ENCODE data around the gene TCF7L2. TPM values are rescaled to one million over a fixed set of nuclear protein-coding genes. Genes with fewer than 3 reads are reported as not detected.

Gene TCF7L2
- total RNA-seq, 4 donors from 2014 or later, result 4.0 to 13.2 (median 6.4) TPM

DNA sequence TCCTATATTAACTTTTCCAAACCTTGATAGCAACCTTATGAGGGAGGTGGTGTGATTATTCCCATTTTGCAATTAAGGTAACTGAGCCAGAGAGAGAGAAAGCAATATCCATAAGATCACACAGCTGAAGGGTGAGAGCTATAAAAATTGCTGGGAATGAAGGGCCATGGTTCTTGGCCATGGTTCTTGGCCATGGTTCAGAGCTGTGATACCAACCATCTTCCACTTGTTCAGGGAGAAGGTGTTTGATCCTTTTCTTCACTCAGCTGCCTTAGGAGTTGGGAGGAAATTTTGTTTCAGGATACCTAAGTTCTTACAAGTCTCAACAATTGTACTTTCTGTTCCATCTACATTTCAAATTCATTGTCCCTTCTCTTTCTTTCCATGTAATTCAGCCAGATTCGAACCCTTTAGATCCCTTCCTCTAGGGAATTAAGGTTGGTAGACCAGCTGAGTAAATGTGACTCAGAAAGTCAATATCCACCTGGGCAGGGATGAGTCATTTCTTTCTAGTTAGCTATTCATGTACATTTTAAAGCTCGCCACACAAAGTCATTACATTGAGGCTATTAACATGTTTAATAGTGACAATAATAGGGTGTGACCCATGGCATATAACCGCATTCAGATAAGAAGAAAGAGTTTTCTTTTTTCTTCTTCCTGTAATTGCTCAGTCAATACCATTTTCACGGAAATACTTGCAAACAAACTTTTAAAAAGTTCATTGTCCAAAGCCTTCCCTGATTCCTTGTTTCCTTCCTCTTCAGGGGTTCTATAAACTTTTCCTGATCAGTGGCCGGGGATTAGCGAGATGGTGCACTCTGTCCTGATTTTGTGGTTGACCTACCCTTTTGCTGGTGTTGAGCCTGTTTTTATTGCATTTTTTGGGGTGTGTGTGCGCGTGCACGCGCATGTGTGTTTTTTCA lies 143.4 kb downstream of the TCF7L2 start:
- WGBS, 2 donors, result 52 to 55% methylated on average over 10 of the region's 10 CpGs
- TF ChIP-seq, protein P1, sequence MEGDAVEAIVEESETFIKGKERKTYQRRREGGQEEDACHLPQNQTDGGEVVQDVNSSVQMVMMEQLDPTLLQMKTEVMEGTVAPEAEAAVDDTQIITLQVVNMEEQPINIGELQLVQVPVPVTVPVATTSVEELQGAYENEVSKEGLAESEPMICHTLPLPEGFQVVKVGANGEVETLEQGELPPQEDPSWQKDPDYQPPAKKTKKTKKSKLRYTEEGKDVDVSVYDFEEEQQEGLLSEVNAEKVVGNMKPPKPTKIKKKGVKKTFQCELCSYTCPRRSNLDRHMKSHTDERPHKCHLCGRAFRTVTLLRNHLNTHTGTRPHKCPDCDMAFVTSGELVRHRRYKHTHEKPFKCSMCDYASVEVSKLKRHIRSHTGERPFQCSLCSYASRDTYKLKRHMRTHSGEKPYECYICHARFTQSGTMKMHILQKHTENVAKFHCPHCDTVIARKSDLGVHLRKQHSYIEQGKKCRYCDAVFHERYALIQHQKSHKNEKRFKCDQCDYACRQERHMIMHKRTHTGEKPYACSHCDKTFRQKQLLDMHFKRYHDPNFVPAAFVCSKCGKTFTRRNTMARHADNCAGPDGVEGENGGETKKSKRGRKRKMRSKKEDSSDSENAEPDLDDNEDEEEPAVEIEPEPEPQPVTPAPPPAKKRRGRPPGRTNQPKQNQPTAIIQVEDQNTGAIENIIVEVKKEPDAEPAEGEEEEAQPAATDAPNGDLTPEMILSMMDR (IDR thresholded peaks at IDR 0.05), result no peak
- TF ChIP-seq POLR2A (IDR thresholded peaks at IDR 0.05), result no peak
- H3K9me3 ChIP-seq, result no peaks in the 10 kb centered on the region
- H3K4me3 ChIP-seq, result no peak overlapping the region
- intact Hi-C loops (cut with DNase I), result no loop called here
- H3K27ac ChIP-seq, result peak overlapping the region; percentile 36 to 66 (median 52)
- peaks cover 0 to 49% (median 20%) of the 10 kb centered on the region in 3 donors for H3K4me1 ChIP-seq
- H3K27me3 ChIP-seq, result no peaks in the 10 kb centered on the region
- no peak for DNase-seq
- H3K36me3 ChIP-seq, result peaks cover 0 to 56% (median 0%) of the 10 kb centered on the region in 3 donors

DNA sequence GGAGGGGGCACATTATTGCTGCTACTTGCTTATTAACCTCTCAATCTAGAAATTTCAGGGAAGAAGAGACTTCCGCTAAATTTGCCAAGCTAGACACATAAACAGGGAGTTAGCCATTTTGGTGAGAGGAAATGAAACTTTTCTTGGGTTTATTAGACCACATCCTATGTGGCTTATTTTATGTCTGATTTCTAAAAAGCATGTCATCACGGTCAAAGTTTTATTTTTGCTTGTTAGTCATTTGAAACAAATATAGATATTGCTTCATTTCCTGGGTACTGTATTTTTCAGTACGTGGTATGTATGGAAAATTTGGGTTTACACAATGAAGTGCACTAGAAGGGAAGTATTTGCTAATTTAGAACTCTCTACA lies 144.1 kb downstream of the TCF7L2 start:
- Histone ChIP-seq H3K9me3 (no peaks in the 10 kb centered on the region), H3K27ac (peak overlapping the region; percentile 36 to 66 (median 52)), H3K36me3 (peaks cover 0 to 54% (median 0%) of the 10 kb centered on the region in 3 donors), H3K4me1 (peaks cover 0 to 54% (median 20%) of the 10 kb centered on the region in 3 donors), H3K4me3 (no peak overlapping the region), H3K27me3 (no peaks in the 10 kb centered on the region)
- intact Hi-C loops (cut with DNase I), result no loop called here
- DNase-seq, result no peak
- 47 to 49% methylated on average over 3 of the region's 3 CpGs for WGBS, 2 donors
- no peak for TF ChIP-seq POLR2A (IDR thresholded peaks at IDR 0.05)
- TF ChIP-seq, protein P1 (IDR thresholded peaks at IDR 0.05), result no peak

GRCh38 chr10:113095419-113096127 lies 145.5 kb downstream of the TCF7L2 start:
- peaks cover 7 to 66% (median 27%) of the 10 kb centered on the region in 3 donors for H3K4me1 ChIP-seq
- TF ChIP-seq POLR2A (IDR thresholded peaks at IDR 0.05), result no peak
- TF ChIP-seq, protein P1 (IDR thresholded peaks at IDR 0.05), result no peak

GRCh38 chr10:113096128-113096996 lies 146.3 kb downstream of the TCF7L2 start:
- TF ChIP-seq, protein P1 (IDR thresholded peaks at IDR 0.05), result no peak
- TF ChIP-seq POLR2A (IDR thresholded peaks at IDR 0.05), result no peak
- Histone ChIP-seq H3K9me3 (no peaks in the 10 kb centered on the region), H3K36me3 (peaks cover 0 to 37% (median 0%) of the 10 kb centered on the region in 3 donors), H3K27ac (peak overlapping the region; percentile 27 to 81 (median 52)), H3K4me1 (peaks cover 7 to 66% (median 27%) of the 10 kb centered on the region in 3 donors), H3K27me3 (no peaks in the 10 kb centered on the region), H3K4me3 (no peak overlapping the region)
- WGBS, 2 donors, result 71 to 77% methylated on average over 11 of the region's 11 CpGs
- intact Hi-C loops (cut with DNase I), result no loop called here
- DNase-seq, result no peak

More at GRCh38 chr10:113095419-113096127, 145.5 kb downstream of the TCF7L2 start:
- no peaks in the 10 kb centered on the region for H3K9me3 ChIP-seq
- DNase-seq, result no peak
- peak overlapping the region in 3 of 4 donors; percentile 27 to 75 (median 31) for H3K27ac ChIP-seq
- H3K27me3 ChIP-seq, result no peaks in the 10 kb centered on the region
- intact Hi-C loops (cut with DNase I), result no loop called here
- H3K36me3 ChIP-seq, result peaks cover 0 to 42% (median 0%) of the 10 kb centered on the region in 3 donors
- 83 to 85% methylated on average over 15 of the region's 15 CpGs for WGBS, 2 donors
- no peak overlapping the region for H3K4me3 ChIP-seq
